PC-3 (cell line): ENCODE measurements around the gene SAMD8.

Experiments used
- EZH2 ChIP-seq: fragments of 300-600 bp; sonication (generic); IDR thresholded peaks from one replicate; pipeline ENCODE4 v1.6.1; 2017; ENCODE audit warnings: antibody characterized with exemption, mild to moderate bottlenecking, low read length; ENCODE audit not compliant: unreplicated experiment
- EZH2phosphoT487 ChIP-seq: fragments of 300-600 bp; sonication (generic); IDR thresholded peaks from 2 replicates; pipeline ENCODE4 v1.6.1; 2018; ENCODE audit warnings: mild to moderate bottlenecking, antibody characterized with exemption, low read length, borderline replicate concordance
- TF ChIP-seq, protein P1 (sequence below): fragments of 300-600 bp; sonication (generic); conservative IDR thresholded peaks from 2 replicates; pipeline ENCODE4 v1.5.1; 2017; ENCODE audit warnings: antibody characterized with exemption, low read depth, mild to moderate bottlenecking, low read length

DNA sequence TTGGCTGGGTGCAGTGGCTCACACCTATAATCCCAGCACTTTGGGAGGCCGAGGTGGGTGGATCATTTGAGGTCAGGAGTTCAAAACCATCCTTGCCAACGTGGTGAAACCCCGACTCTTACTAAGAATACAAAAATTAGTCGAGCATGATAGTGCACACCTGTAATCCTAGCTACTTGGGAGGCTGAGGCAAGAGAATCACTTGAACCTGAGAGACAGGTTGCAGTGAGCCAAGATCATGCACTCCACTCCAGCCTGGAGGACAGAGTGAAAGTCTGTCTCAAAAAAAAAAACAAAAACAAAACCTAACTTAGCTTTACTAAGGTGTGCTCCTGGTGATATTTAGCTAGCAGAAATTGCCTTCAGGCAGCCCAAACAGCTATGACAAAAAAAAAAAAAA, 74.9 kb downstream of the SAMD8 start:
- TF ChIP-seq, protein P1, sequence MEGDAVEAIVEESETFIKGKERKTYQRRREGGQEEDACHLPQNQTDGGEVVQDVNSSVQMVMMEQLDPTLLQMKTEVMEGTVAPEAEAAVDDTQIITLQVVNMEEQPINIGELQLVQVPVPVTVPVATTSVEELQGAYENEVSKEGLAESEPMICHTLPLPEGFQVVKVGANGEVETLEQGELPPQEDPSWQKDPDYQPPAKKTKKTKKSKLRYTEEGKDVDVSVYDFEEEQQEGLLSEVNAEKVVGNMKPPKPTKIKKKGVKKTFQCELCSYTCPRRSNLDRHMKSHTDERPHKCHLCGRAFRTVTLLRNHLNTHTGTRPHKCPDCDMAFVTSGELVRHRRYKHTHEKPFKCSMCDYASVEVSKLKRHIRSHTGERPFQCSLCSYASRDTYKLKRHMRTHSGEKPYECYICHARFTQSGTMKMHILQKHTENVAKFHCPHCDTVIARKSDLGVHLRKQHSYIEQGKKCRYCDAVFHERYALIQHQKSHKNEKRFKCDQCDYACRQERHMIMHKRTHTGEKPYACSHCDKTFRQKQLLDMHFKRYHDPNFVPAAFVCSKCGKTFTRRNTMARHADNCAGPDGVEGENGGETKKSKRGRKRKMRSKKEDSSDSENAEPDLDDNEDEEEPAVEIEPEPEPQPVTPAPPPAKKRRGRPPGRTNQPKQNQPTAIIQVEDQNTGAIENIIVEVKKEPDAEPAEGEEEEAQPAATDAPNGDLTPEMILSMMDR: no peak
- TF ChIP-seq EZH2 (no peak), EZH2phosphoT487 (no peak)
